ENCODE results near the gene DNAH14. TPM values are rescaled to one million over a fixed set of nuclear protein-coding genes. Genes with fewer than 3 reads are reported as not detected.

DNAH14 gene
- total RNA-seq, 1 donor from 2014 or later = 13.3 TPM

- DNase-seq (ENCODE audit: low spot score) = no peak
These were observed 478.3 kb downstream of the DNAH14 start for GRCh38 chr1:225407755-225408154.

- DNase-seq (ENCODE audit: low spot score) = no peak
These were observed 478.8 kb downstream of the DNAH14 start for GRCh38 chr1:225408249-225408648.

- DNase-seq (ENCODE audit: low spot score) = no peak
These were observed 479.6 kb downstream of the DNAH14 start for GRCh38 chr1:225409051-225409450.

GRCh38 chr1:225410036-225410435 lies 480.6 kb downstream of the DNAH14 start:
- DNase-seq (ENCODE audit: low spot score) = no peak

- DNase-seq (ENCODE audit: low spot score) = no peak
These were observed 482.8 kb downstream of the DNAH14 start for GRCh38 chr1:225412321-225412720.

GRCh38 chr1:225412803-225413351 lies 483.4 kb downstream of the DNAH14 start:
- DNase-seq (ENCODE audit: low spot score) = peak; percentile 27

GRCh38 chr1:225413708-225414375 lies 484.4 kb downstream of the DNAH14 start:
- DNase-seq (ENCODE audit: low spot score) = no peak

GRCh38 chr1:225415307-225415706 lies 485.8 kb downstream of the DNAH14 start:
- no peak for DNase-seq (ENCODE audit: low spot score)

- no peak for DNase-seq (ENCODE audit: low spot score)
These were observed 486.7 kb downstream of the DNAH14 start for GRCh38 chr1:225415967-225416745.

GRCh38 chr1:225418059-225418458 lies 488.6 kb downstream of the DNAH14 start:
- DNase-seq (ENCODE audit: low spot score) = no peak

GRCh38 chr1:225418598-225418997 lies 489.1 kb downstream of the DNAH14 start:
- no peak for DNase-seq (ENCODE audit: low spot score)

- DNase-seq (ENCODE audit: low spot score) = no peak
These were observed 492.6 kb downstream of the DNAH14 start for GRCh38 chr1:225422031-225422605.

GRCh38 chr1:225422795-225423517 lies 493.5 kb downstream of the DNAH14 start:
- DNase-seq (ENCODE audit: low spot score) = no peak

GRCh38 chr1:225423518-225423855 lies 494.0 kb downstream of the DNAH14 start:
- no peak for DNase-seq (ENCODE audit: low spot score)

- no peak for DNase-seq (ENCODE audit: low spot score)
These were observed 495.2 kb downstream of the DNAH14 start for GRCh38 chr1:225424562-225425200.

GRCh38 chr1:225425201-225425786 lies 495.8 kb downstream of the DNAH14 start:
- no peak for DNase-seq (ENCODE audit: low spot score)

GRCh38 chr1:225426395-225427234 lies 497.1 kb downstream of the DNAH14 start:
- DNase-seq (ENCODE audit: low spot score) = no peak

GRCh38 chr1:225427235-225428067 lies 498.0 kb downstream of the DNAH14 start, which contains the start of gene LBR:
TSS of gene LBR (minus strand) at chr1:225428038. CDS start at chr1:225424075, 3,963 bp downstream.
- DNase-seq (ENCODE audit: low spot score) = no peak
